AG04449 (cell line): Measurements from ENCODE around the gene DPF3.

Source experiments
- CTCF ChIA-PET: fragments of 350-600 bp; formaldehyde crosslinking; extraction: SDS; loops from one replicate; lab custom pipeline; 2021; ENCODE audit warnings: antibody characterized with exemption; lab: Yijun Ruan, JAX
- POLR2A ChIA-PET: fragments of 400-600, 350-600 bp; formaldehyde crosslinking; extraction: SDS; loops from one replicate; lab custom pipeline; 2020; ENCODE audit warnings: antibody characterized with exemption, inconsistent platforms; lab: Yijun Ruan, JAX
- DNase-seq: peaks from one replicate; pipeline ENCODE4 v3.0.0-alpha.2; 2010; ENCODE audit warnings: low read depth, low spot score
- H3K4me3 ChIP-seq: 2 replicates; pipeline ENCODE4 v1.5.1; 2011; ENCODE audit warnings: low read depth, mild to moderate bottlenecking, control low read depth, low read length
- TF ChIP-seq, protein P1 (sequence below): IDR thresholded peaks from one replicate; pipeline ENCODE4 v1.5.1; 2011; ENCODE audit warnings: mild to moderate bottlenecking, moderate library complexity, low read length, control low read depth, inconsistent platforms; ENCODE audit not compliant: insufficient read depth; ENCODE audit errors: missing control alignments

The DPF3 gene

DNA sequence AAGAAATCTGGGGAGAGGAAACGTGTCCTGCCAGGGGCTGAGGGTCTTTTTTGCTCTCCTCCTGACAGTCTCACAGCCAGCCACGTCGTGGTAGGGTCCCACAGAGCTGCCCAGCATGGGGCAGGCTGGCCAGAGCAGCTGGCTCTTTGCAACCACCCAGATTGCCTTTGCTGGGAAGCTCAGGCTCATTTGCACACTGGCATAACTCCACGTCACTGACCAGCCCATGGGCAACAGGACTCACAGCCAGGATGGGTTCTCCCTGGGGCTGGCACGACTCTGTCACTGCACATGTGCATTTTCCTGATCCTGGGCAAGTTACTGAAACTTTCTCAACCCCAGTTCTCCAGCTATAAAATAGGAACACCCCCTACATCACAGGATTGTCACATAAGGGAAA lies 242.2 kb downstream of the DPF3 start:
- no peak for DNase-seq
- TF ChIP-seq, protein P1, sequence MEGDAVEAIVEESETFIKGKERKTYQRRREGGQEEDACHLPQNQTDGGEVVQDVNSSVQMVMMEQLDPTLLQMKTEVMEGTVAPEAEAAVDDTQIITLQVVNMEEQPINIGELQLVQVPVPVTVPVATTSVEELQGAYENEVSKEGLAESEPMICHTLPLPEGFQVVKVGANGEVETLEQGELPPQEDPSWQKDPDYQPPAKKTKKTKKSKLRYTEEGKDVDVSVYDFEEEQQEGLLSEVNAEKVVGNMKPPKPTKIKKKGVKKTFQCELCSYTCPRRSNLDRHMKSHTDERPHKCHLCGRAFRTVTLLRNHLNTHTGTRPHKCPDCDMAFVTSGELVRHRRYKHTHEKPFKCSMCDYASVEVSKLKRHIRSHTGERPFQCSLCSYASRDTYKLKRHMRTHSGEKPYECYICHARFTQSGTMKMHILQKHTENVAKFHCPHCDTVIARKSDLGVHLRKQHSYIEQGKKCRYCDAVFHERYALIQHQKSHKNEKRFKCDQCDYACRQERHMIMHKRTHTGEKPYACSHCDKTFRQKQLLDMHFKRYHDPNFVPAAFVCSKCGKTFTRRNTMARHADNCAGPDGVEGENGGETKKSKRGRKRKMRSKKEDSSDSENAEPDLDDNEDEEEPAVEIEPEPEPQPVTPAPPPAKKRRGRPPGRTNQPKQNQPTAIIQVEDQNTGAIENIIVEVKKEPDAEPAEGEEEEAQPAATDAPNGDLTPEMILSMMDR: no peak
- CTCF ChIA-PET: interaction anchor here (0.9 to 1.2 kb wide), 2 partner anchors 19 to 131 kb away, joined by 3 read pairs; no protein-coding TSS in a partner anchor
- POLR2A ChIA-PET: interaction anchor here (0.9 to 1.1 kb wide), 2 partner anchors 14 to 87 kb away, joined by 3 to 4 read pairs; no protein-coding TSS in a partner anchor
- no peak overlapping the region for H3K4me3 ChIP-seq

DNA sequence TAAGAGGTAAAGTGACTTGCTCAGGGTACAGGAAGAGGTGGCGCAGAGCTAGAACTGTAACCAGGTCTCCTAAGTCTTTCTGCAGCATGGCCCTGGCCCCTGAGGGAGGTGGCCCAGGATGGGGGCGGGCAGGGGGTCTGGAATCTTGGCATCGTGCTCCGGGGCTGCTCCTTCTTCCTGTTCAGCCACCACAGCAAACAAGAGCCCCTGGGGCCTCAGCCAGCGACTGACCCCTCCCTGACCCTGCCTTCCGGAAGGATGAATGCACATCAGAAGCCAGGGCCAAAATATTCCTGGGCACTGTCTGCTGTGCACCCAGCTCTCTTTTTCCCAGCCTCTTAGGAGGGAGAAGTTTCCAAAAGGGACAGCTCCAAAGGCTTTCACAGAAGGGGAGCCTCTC lies 242.8 kb downstream of the DPF3 start:
- H3K4me3 ChIP-seq: no peak overlapping the region
- no peak for DNase-seq
- ChIA-PET POLR2A (interaction anchor here (0.5 to 1.1 kb wide), 3 partner anchors 13 to 88 kb away, joined by 3 to 4 read pairs (median 3); no protein-coding TSS in a partner anchor), CTCF (interaction anchor here (2.4 kb wide), 1 partner anchor 137 kb away, joined by 7 read pairs; no protein-coding TSS in a partner anchor)
- TF ChIP-seq, protein P1: no peak

DNA sequence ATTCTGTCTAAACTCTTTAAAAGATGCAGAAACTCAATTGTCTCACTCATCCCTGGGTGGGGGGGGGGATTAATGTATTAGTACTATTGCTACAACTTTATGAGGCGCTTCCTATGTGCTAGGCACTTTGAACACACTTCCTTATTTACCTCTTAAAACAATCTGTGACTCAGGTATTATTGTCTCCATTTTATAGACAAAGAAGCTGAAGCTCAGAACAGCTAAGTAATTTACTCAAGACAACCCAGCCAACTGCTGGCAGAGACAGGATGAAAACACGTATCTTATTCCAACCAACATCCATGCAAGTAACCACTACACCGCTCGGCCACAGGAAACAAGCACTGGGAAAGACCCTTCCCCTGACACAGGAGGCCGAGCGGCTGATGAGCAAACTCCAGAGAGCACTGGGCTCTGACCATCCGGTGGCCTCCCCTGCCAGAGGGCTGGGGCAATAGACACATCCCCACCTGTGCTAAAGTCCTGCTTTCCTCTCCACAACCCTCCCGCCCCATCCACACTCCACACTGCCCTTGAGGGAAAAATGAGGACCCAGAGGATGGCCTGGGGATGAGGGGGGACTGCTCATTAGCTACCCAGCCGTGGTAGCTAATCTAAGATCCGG lies 244.2 kb downstream of the DPF3 start:
- no peak overlapping the region for H3K4me3 ChIP-seq
- DNase-seq: no peak
- POLR2A ChIA-PET: no interaction called here
- TF ChIP-seq, protein P1: no peak
- CTCF ChIA-PET: interaction anchor here (1.4 to 2.4 kb wide), 2 partner anchors 133 to 136 kb away, joined by 5 to 7 read pairs; no protein-coding TSS in a partner anchor

DNA sequence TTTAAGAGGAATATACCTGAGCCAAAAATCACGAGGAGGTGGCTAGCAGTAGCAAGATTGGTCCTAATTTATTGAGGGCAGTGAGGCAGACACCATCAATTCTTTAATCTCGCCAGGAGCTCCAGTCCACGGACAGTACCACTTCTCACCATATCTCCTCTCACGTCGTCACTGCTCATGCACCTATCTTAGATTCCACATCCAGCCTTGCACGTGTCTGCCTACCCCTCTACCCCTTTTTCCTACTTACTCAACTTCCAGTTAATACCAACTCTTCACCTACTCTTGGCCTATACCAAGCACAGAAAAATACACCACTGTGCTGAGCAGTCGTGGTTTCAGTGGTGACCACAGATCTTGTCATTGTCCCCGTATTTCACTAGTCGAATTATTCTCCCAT lies 246.1 kb downstream of the DPF3 start:
- ChIA-PET POLR2A (no interaction called here), CTCF (interaction anchor here (0.7 to 1.4 kb wide), 2 partner anchors 9 to 12 kb away, joined by 3 read pairs; no protein-coding TSS in a partner anchor)
- TF ChIP-seq, protein P1: no peak
- no peak for DNase-seq
- H3K4me3 ChIP-seq: no peak overlapping the region

DNA sequence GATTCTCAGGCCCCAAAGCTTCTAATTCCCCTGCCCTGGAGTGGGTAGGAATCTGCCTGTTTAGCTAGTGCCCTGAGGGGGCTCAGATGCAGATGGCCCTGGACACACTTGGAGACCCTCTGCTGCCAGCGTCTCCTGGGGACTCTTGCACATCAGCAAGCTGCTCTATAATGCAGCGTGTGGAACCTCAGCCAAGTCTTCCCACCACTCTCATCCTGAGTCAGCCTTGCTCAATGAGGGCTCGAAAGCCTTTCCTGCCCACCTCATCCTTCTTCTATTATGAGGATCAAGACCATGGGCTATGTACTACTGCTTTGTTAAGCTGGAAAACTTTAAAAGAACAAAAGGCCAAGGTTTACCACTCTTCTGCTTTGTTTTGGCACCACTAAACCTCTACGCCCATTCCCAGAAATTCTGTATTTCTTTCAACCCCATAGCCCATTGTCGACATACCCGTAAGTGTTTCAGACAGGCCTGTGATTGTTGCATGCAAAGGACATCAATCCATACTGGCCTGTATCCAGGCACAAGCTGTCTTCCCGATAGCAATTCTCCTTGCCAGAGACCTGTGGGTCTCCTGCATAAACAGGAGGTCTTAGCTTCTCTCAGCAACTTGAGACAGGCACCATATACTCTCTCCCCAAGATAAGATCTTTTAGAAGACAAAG lies 246.9 kb downstream of the DPF3 start:
- no peak overlapping the region for H3K4me3 ChIP-seq
- TF ChIP-seq, protein P1: no peak
- ChIA-PET CTCF (interaction anchor here (1.2 kb wide), 1 partner anchor 133 kb away, joined by 3 read pairs; no protein-coding TSS in a partner anchor), POLR2A (no interaction called here)
- DNase-seq: no peak

DNA sequence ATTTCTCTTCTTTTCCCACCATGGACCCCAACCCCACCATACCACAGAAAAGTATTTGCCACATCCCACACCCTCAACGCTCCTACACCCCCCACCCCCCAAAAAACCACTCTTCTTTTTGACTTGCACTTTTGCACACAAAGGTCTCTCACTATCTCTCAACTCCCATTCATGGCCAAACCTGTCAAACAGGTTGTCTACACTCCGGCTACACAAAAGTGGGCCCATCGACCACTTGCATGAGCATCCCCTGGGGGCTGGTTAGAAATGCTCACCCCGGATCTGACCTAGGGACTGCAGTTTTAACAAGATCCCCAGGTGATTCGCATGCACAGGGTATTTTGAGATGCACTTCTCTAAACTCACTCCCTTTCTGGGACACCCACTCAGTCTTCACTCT lies 248.2 kb downstream of the DPF3 start:
- TF ChIP-seq, protein P1: no peak
- H3K4me3 ChIP-seq: no peak overlapping the region
- CTCF ChIA-PET: interaction anchor here (1.3 to 2.6 kb wide), 3 partner anchors 10 to 129 kb away, joined by 3 to 9 read pairs (median 4); no protein-coding TSS in a partner anchor
- no peak for DNase-seq
- POLR2A ChIA-PET: no interaction called here
